ENCODE measurements around the gene SFRP2.
A peak's percentile ranks its signal among the peaks of the same experiment; 100 is the strongest.

Gene SFRP2

GRCh38 chr4:153784166-153784699, 4.7 kb downstream of the SFRP2 start:
- DNase-seq (ENCODE audit: low read depth) = no peak
- H3K4me3 ChIP-seq (ENCODE audit: low read depth, low read length) = no peak overlapping the region
- TF ChIP-seq CTCF (IDR thresholded peaks at IDR 0.05; ENCODE audit: low read depth, low read length, missing control alignments) = no peak

- H3K4me3 ChIP-seq (ENCODE audit: low read depth, low read length) = no peak overlapping the region
- no peak for TF ChIP-seq CTCF (IDR thresholded peaks at IDR 0.05; ENCODE audit: low read depth, low read length, missing control alignments)
- no peak for DNase-seq (ENCODE audit: low read depth)
Measured at GRCh38 chr4:153782581-153782980, 6.3 kb downstream of the SFRP2 start.

GRCh38 chr4:153781717-153782416, 7.0 kb downstream of the SFRP2 start:
- TF ChIP-seq CTCF (IDR thresholded peaks at IDR 0.05; ENCODE audit: low read depth, low read length, missing control alignments) = no peak
- no peak overlapping the region for H3K4me3 ChIP-seq (ENCODE audit: low read depth, low read length)
- DNase-seq (ENCODE audit: low read depth) = no peak

GRCh38 chr4:153781280-153781679, 7.6 kb downstream of the SFRP2 start:
- TF ChIP-seq CTCF (IDR thresholded peaks at IDR 0.05; ENCODE audit: low read depth, low read length, missing control alignments) = no peak
- DNase-seq (ENCODE audit: low read depth) = no peak
- H3K4me3 ChIP-seq (ENCODE audit: low read depth, low read length) = no peak overlapping the region

GRCh38 chr4:153780876-153781275, 8.0 kb downstream of the SFRP2 start:
- no peak for TF ChIP-seq CTCF (IDR thresholded peaks at IDR 0.05; ENCODE audit: low read depth, low read length, missing control alignments)
- H3K4me3 ChIP-seq (ENCODE audit: low read depth, low read length) = no peak overlapping the region
- peak; percentile 2 for DNase-seq (ENCODE audit: low read depth)

- DNase-seq (ENCODE audit: low read depth) = no peak
- no peak for TF ChIP-seq CTCF (IDR thresholded peaks at IDR 0.05; ENCODE audit: low read depth, low read length, missing control alignments)
- H3K4me3 ChIP-seq (ENCODE audit: low read depth, low read length) = no peak overlapping the region
Measured at GRCh38 chr4:153780221-153780620, 8.7 kb downstream of the SFRP2 start.

- no peak for DNase-seq (ENCODE audit: low read depth)
- TF ChIP-seq CTCF (IDR thresholded peaks at IDR 0.05; ENCODE audit: low read depth, low read length, missing control alignments) = no peak
- no peak overlapping the region for H3K4me3 ChIP-seq (ENCODE audit: low read depth, low read length)
Measured at GRCh38 chr4:153778383-153778782, 10.5 kb downstream of the SFRP2 start.

All from GM12864 (cell line).